GM12801 (cell line): ENCODE data around the gene ZDHHC14.

Experiments
- CTCF ChIP-seq: IDR thresholded peaks from one replicate; pipeline ENCODE4 v1.5.1; 2011; ENCODE audit warnings: control low read depth; ENCODE audit not compliant: insufficient read length; ENCODE audit errors: extremely low read depth

ZDHHC14 gene

GRCh38 chr6:157390273-157391060, 9.5 kb downstream of the ZDHHC14 start:
- no peak for TF ChIP-seq CTCF

GRCh38 chr6:157392927-157393668, 12.1 kb downstream of the ZDHHC14 start:
- no peak for TF ChIP-seq CTCF

- TF ChIP-seq CTCF = no peak
These were observed 12.8 kb downstream of the ZDHHC14 start for GRCh38 chr6:157393669-157394327.

DNA sequence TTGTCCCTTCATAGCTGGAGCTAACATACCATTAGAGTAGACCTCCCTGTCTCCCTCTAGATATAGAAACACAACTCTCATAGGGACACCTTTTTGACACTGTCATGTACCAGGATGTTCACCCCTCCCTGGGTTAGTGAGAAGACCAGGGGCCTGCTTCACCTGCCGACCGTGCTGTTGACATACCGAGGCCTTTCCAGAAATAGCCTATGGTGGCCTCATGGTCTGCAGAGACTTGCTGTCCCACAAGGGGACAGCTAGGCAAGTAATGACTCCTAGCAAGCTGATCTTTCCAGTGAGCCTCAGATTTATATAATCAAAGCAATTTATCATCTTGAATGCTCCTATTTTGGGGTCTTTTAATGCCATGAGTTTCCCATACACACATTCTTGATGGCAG, 15.0 kb downstream of the ZDHHC14 start:
- TF ChIP-seq CTCF = no peak

- no peak for TF ChIP-seq CTCF
These were observed 16.7 kb downstream of the ZDHHC14 start for GRCh38 chr6:157397660-157398059.

DNA sequence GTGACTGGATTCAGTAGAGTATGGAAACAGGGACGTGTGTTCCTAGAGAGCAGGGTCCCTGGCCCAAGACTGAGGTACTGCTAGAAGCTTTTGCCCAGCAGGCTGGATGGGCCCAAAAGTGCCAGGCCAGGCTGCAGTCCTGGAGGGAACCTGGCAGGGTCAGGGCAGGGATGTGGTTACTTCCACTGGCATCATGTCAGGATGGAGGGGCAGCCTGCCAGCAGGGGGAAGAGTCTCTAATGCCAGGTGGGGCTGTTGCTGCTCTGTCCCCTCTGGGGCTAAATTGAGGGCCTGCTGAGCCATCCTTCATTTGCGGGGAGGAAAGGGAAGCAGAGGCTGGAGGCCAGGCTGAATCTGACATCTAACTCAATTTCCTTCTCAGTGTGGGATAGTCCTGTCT, 17.2 kb downstream of the ZDHHC14 start:
- TF ChIP-seq CTCF = no peak

DNA sequence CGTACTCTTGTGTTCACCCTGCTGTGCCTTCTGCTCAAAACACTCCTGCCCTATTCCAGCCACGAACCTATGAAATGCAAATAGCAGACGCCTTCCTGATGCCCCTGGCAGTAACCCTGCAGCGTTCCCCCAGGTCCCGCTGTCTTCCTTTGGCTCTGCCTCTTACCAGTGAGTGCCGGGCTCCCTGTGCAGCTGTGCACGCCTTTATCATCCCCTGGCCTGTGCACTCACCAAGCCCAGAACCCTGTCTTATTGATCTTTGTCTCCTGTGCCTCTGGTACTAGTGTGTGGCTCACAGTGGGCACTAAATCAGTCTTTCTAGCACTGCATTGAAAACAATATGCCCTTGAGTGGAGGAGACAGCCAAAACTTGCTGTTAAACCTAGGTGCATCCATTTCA, 19.7 kb downstream of the ZDHHC14 start:
- no peak for TF ChIP-seq CTCF
